ENCODE data around the gene EFCAB7. TPM values are rescaled to one million over a fixed set of nuclear protein-coding genes. Genes with fewer than 3 reads are reported as not detected.

Gene EFCAB7
- total RNA-seq, 1 donor from 2014 or later: 3.2 TPM

GRCh38 chr1:63593303-63593885 is 70.1 kb downstream of the EFCAB7 start, which contains the start of gene PGM1:
Gene PGM1, plus strand, starts transcription at chr1:63593411. Its CDS starts 78 bp downstream, at chr1:63593489.
- Histone ChIP-seq H3K36me3 (ENCODE audit: control insufficient read depth, insufficient read depth, low read length) (no peaks in the 10 kb centered on the region), H3K4me3 (ENCODE audit: low read depth, low read length) (peak within 1 kb of the TSS; percentile 82), H3K27me3 (ENCODE audit: control insufficient read depth, insufficient read depth, low read length) (no peaks in the 10 kb centered on the region)
- no peak for FAIRE-seq
- DNase-seq (ENCODE audit: low read depth): peak; percentile 69
- TF ChIP-seq CTCF (IDR thresholded peaks at IDR 0.05; ENCODE audit: insufficient read depth, low read length, severe bottlenecking): no peak

GRCh38 chr1:63593886-63594605 is 70.7 kb downstream of the EFCAB7 start:
- peak overlapping the region; percentile 82 for H3K4me3 ChIP-seq (ENCODE audit: low read depth, low read length)
- FAIRE-seq (no peak), DNase-seq (ENCODE audit: low read depth) (peak; percentile 87)
- TF ChIP-seq CTCF (IDR thresholded peaks at IDR 0.05; ENCODE audit: insufficient read depth, low read length, severe bottlenecking): no peak
- H3K27me3 ChIP-seq (ENCODE audit: control insufficient read depth, insufficient read depth, low read length): no peaks in the 10 kb centered on the region
- H3K36me3 ChIP-seq (ENCODE audit: control insufficient read depth, insufficient read depth, low read length): no peaks in the 10 kb centered on the region

- H3K27me3 ChIP-seq (ENCODE audit: control insufficient read depth, insufficient read depth, low read length): no peaks in the 10 kb centered on the region
- no peak for FAIRE-seq
- no peaks in the 10 kb centered on the region for H3K36me3 ChIP-seq (ENCODE audit: control insufficient read depth, insufficient read depth, low read length)
- TF ChIP-seq CTCF (IDR thresholded peaks at IDR 0.05; ENCODE audit: insufficient read depth, low read length, severe bottlenecking): no peak
- DNase-seq (ENCODE audit: low read depth): no peak
- H3K4me3 ChIP-seq (ENCODE audit: low read depth, low read length): no peak overlapping the region
Observed at GRCh38 chr1:63595435-63595834, 72.1 kb downstream of the EFCAB7 start.

GRCh38 chr1:63599799-63600198 is 76.5 kb downstream of the EFCAB7 start:
- no peak for DNase-seq (ENCODE audit: low read depth)
- Histone ChIP-seq H3K4me3 (ENCODE audit: low read depth, low read length) (no peak overlapping the region), H3K27me3 (ENCODE audit: control insufficient read depth, insufficient read depth, low read length) (no peaks in the 10 kb centered on the region), H3K36me3 (ENCODE audit: control insufficient read depth, insufficient read depth, low read length) (no peaks in the 10 kb centered on the region)
- FAIRE-seq: no peak
- TF ChIP-seq CTCF (IDR thresholded peaks at IDR 0.05; ENCODE audit: insufficient read depth, low read length, severe bottlenecking): no peak

GRCh38 chr1:63600248-63600647 is 76.9 kb downstream of the EFCAB7 start:
- no peak for TF ChIP-seq CTCF (IDR thresholded peaks at IDR 0.05; ENCODE audit: insufficient read depth, low read length, severe bottlenecking)
- Histone ChIP-seq H3K4me3 (ENCODE audit: low read depth, low read length) (no peak overlapping the region), H3K27me3 (ENCODE audit: control insufficient read depth, insufficient read depth, low read length) (no peaks in the 10 kb centered on the region), H3K36me3 (ENCODE audit: control insufficient read depth, insufficient read depth, low read length) (no peaks in the 10 kb centered on the region)
- FAIRE-seq (no peak), DNase-seq (ENCODE audit: low read depth) (no peak)

Measured in bronchial epithelial cell (primary cell).